H9 (cell line): Measurements from ENCODE around the gene ZBTB8A. TPM values are rescaled to one million over a fixed set of nuclear protein-coding genes. Genes with fewer than 3 reads are reported as not detected.
A peak's percentile ranks its signal among the peaks of the same experiment; 100 is the strongest.

Experiments used
- DNase-seq: peaks from one replicate; pipeline ENCODE4 v3.0.0-alpha.2; 2017
- H2AFZ ChIP-seq: one replicate; pipeline ENCODE4 v1.6.1; 2013; ENCODE audit warnings: mild to moderate bottlenecking, low read length, control low read depth, moderate library complexity
- H2AK5ac ChIP-seq: 2 replicates; pipeline ENCODE4 v1.6.1; 2013; ENCODE audit warnings: low read length, control low read depth, mixed read lengths; ENCODE audit not compliant: insufficient read length
- H2BK120ac ChIP-seq: one replicate; pipeline ENCODE4 v1.6.1; 2013; ENCODE audit warnings: low read depth, mild to moderate bottlenecking, low read length, control low read depth, inconsistent platforms; ENCODE audit not compliant: poor library complexity, severe bottlenecking
- H2BK12ac ChIP-seq: 2 replicates; pipeline ENCODE4 v1.6.1; 2013; ENCODE audit warnings: low read length, control low read depth, mixed read lengths, low read depth; ENCODE audit not compliant: insufficient read length
- H2BK15ac ChIP-seq: 2 replicates; pipeline ENCODE4 v1.6.1; 2013; ENCODE audit warnings: low read depth, low read length, control low read depth
- H2BK20ac ChIP-seq: one replicate; pipeline ENCODE4 v1.6.1; 2013; ENCODE audit warnings: low read depth, mild to moderate bottlenecking, low read length, control low read depth, inconsistent platforms; ENCODE audit not compliant: poor library complexity, severe bottlenecking
- H2BK5ac ChIP-seq: 2 replicates; pipeline ENCODE4 v1.6.1; 2013; ENCODE audit warnings: low read length, control low read depth, mixed read lengths; ENCODE audit not compliant: insufficient read length
- H3K14ac ChIP-seq: 2 replicates; pipeline ENCODE4 v1.6.1; 2013; ENCODE audit warnings: low read length, control low read depth; ENCODE audit not compliant: insufficient read depth
- H3K18ac ChIP-seq: 2 replicates; pipeline ENCODE4 v1.6.1; 2013; ENCODE audit warnings: low read depth, mild to moderate bottlenecking, mixed read lengths, low read length, control low read depth; ENCODE audit not compliant: insufficient read length
- H3K23ac ChIP-seq: 2 replicates; pipeline ENCODE4 v1.6.1; 2013; ENCODE audit warnings: low read length, control low read depth, mixed read lengths, low read depth; ENCODE audit not compliant: insufficient read length
- H3K23me2 ChIP-seq: 2 replicates; pipeline ENCODE4 v1.6.1; 2013; ENCODE audit warnings: low read depth, mild to moderate bottlenecking, mixed read lengths, low read length, control low read depth; ENCODE audit not compliant: insufficient read length, poor library complexity, severe bottlenecking
- H3K27ac ChIP-seq: 2 replicates; pipeline ENCODE4 v1.5.1; 2013; ENCODE audit warnings: low read length, control low read depth, mixed read lengths, low read depth; ENCODE audit not compliant: insufficient read length
- H3K27me3 ChIP-seq: 2 replicates; pipeline ENCODE4 v1.6.1; 2013; ENCODE audit warnings: low read length, control low read depth, inconsistent platforms; ENCODE audit not compliant: insufficient read depth
- H3K4ac ChIP-seq: 2 replicates; pipeline ENCODE4 v1.6.1; 2013; ENCODE audit warnings: low read depth, mild to moderate bottlenecking, control low read depth, inconsistent platforms, low read length, moderate library complexity
- H3K4me1 ChIP-seq: 2 replicates; pipeline ENCODE4 v1.6.1; 2013; ENCODE audit warnings: low read length, control low read depth, inconsistent platforms; ENCODE audit not compliant: insufficient read depth
- H3K4me2 ChIP-seq: 2 replicates; pipeline ENCODE4 v1.6.1; 2013; ENCODE audit warnings: low read length, control low read depth, mixed read lengths; ENCODE audit not compliant: insufficient read length, insufficient read depth
- H3K56ac ChIP-seq: 2 replicates; pipeline ENCODE4 v1.6.1; 2013; ENCODE audit warnings: low read depth, mild to moderate bottlenecking, mixed read lengths, low read length, control low read depth; ENCODE audit not compliant: insufficient read length
- H3K79me1 ChIP-seq: 2 replicates; pipeline ENCODE4 v1.6.1; 2013; ENCODE audit warnings: low read depth, mild to moderate bottlenecking, moderate library complexity, low read length, control low read depth, inconsistent platforms; ENCODE audit not compliant: insufficient read depth, poor library complexity, severe bottlenecking
- H3K79me2 ChIP-seq: 2 replicates; pipeline ENCODE4 v1.6.1; 2013; ENCODE audit warnings: low read length, control low read depth, inconsistent platforms; ENCODE audit not compliant: insufficient read depth
- H3K9ac ChIP-seq: 2 replicates; pipeline ENCODE4 v1.6.1; 2013; ENCODE audit warnings: low read length, control low read depth, mixed read lengths; ENCODE audit not compliant: insufficient read length; ENCODE audit errors: extremely low read depth
- H3K9me3 ChIP-seq: one replicate; pipeline ENCODE4 v1.6.1; 2013; ENCODE audit warnings: low read depth, low read length, inconsistent platforms; ENCODE audit not compliant: control insufficient read depth
- H3T11ph ChIP-seq: one replicate; pipeline ENCODE4 v1.6.1; 2013; ENCODE audit warnings: mild to moderate bottlenecking, low read length, control low read depth, inconsistent platforms
- H4K20me1 ChIP-seq: one replicate; pipeline ENCODE4 v1.6.1; 2013; ENCODE audit not compliant: control insufficient read depth, insufficient read length, insufficient read depth
- H4K5ac ChIP-seq: 2 replicates; pipeline ENCODE4 v1.6.1; 2013; ENCODE audit warnings: low read depth, mild to moderate bottlenecking, mixed read lengths, low read length, control low read depth; ENCODE audit not compliant: insufficient read length
- H4K8ac ChIP-seq: replicated peaks from 2 replicates; pipeline ENCODE4 v1.6.1; 2013; ENCODE audit warnings: low read length, control low read depth, mixed read lengths, low read depth; ENCODE audit not compliant: insufficient read length
- H4K91ac ChIP-seq: 2 replicates; pipeline ENCODE4 v1.6.1; 2013; ENCODE audit warnings: low read depth, mild to moderate bottlenecking, moderate library complexity, mixed read lengths, low read length, control low read depth; ENCODE audit not compliant: insufficient read length
- H3K27ac Mint-ChIP-seq, 3 experiments: 2 replicates in 2 of 3; 3 replicates in 1 of 3; pipeline ENCODE4 v1.8.0; 2020 to 2021; ENCODE audit warnings: mixed read lengths in 3 of 3, mild to moderate bottlenecking in 1 of 3, moderate library complexity in 1 of 3
- H3K27me3 Mint-ChIP-seq: 2 replicates; pipeline ENCODE4 v1.8.0; 2021; ENCODE audit warnings: low read depth, mild to moderate bottlenecking, moderate library complexity, mixed read lengths
- H3K36me3 Mint-ChIP-seq, 3 experiments: 2 replicates in 2 of 3; 3 replicates in 1 of 3; pipeline ENCODE4 v1.8.0; 2020 to 2021; ENCODE audit warnings: low read depth in 3 of 3, mixed read lengths in 3 of 3; ENCODE audit not compliant: insufficient read depth in 1 of 3
- H3K4me1 Mint-ChIP-seq, 2 experiments: 2 replicates each; pipeline ENCODE4 v1.8.0; 2020; ENCODE audit warnings: mixed read lengths in 2 of 2
- H3K4me3 Mint-ChIP-seq, 2 experiments: 2 replicates in 1 of 2; 3 replicates in 1 of 2; pipeline ENCODE4 v1.8.0; 2020 to 2021; ENCODE audit warnings: mild to moderate bottlenecking in 2 of 2, mixed read lengths in 2 of 2, moderate library complexity in 1 of 2
- H3K9me3 Mint-ChIP-seq, 2 experiments: 2 replicates in 1 of 2; 3 replicates in 1 of 2; pipeline ENCODE4 v1.8.0; 2020; ENCODE audit warnings: mild to moderate bottlenecking in 2 of 2, mixed read lengths in 2 of 2, moderate library complexity in 1 of 2
- WGBS: extraction: QIAGEN DNeasy Blood & Tissue Kit; methylation state at CpG from one replicate; pipeline ENCODE4 v1.1.7; 2013; ENCODE audit warnings: missing lambda C conversion rate, low lambda C conversion rate, mixed read lengths; ENCODE audit not compliant: insufficient read length; ENCODE audit errors: extremely low coverage; 5-methylcytosine and 5-hydroxymethylcytosine counted together
- total RNA-seq: library from RNA; stranded (reverse); gene quantifications from 2 replicates; pipeline ENCODE4 v1.2.1, GENCODE V29; 2021
- TF ChIP-seq, protein P1 (sequence below): fragments of 200-600 bp; sonication (generic); conservative IDR thresholded peaks from 3 replicates; pipeline ENCODE4 v1.8.0; 2021; ENCODE audit warnings: antibody characterized with exemption, mild to moderate bottlenecking

The ZBTB8A gene
- total RNA-seq, 1 experiment from 2014 or later: 11.3 TPM

- Histone ChIP-seq H4K91ac (no peak overlapping the region), H3K9me3 (no peaks in the 10 kb centered on the region), H2AFZ (no peak overlapping the region), H3K4me2 (no peak overlapping the region), H2BK12ac (no peak overlapping the region), H3K23ac (no peak overlapping the region), H3K23me2 (no peaks in the 10 kb centered on the region), H4K8ac (no peak overlapping the region), H3K79me1 (no peaks in the 10 kb centered on the region), H3K27me3 (no peaks in the 10 kb centered on the region), H2BK20ac (no peak overlapping the region), H3K79me2 (no peaks in the 10 kb centered on the region), H3K18ac (no peak overlapping the region), H3K14ac (no peak overlapping the region), H3T11ph (no peak overlapping the region), H3K9ac (no peak overlapping the region), H3K56ac (no peak overlapping the region), H2AK5ac (no peak overlapping the region), H3K4ac (no peak overlapping the region), H4K5ac (no peak overlapping the region), H2BK120ac (no peak overlapping the region), H2BK15ac (no peak overlapping the region), H3K27ac (no peak overlapping the region), H4K20me1 (no peaks in the 10 kb centered on the region), H2BK5ac (no peak overlapping the region), H3K4me1 (no peaks in the 10 kb centered on the region)
- H3K36me3 Mint-ChIP-seq: peaks cover 11 to 44% (median 34%) of the 10 kb centered on the region in 3 experiments; a peak in 6 of 7 replicates
- no peak for DNase-seq
- H3K27me3 Mint-ChIP-seq: no peaks in the 10 kb centered on the region
- 0 out of 4 replicates have a peak, but pooled peaks cover 0 to 2% of the 10 kb centered on the region in 2 experiments for H3K4me1 Mint-ChIP-seq
- WGBS: no CpG with 5 or more reads among the region's 3 CpGs
- H3K4me3 Mint-ChIP-seq: no peak overlapping the region
- TF ChIP-seq, protein P1, sequence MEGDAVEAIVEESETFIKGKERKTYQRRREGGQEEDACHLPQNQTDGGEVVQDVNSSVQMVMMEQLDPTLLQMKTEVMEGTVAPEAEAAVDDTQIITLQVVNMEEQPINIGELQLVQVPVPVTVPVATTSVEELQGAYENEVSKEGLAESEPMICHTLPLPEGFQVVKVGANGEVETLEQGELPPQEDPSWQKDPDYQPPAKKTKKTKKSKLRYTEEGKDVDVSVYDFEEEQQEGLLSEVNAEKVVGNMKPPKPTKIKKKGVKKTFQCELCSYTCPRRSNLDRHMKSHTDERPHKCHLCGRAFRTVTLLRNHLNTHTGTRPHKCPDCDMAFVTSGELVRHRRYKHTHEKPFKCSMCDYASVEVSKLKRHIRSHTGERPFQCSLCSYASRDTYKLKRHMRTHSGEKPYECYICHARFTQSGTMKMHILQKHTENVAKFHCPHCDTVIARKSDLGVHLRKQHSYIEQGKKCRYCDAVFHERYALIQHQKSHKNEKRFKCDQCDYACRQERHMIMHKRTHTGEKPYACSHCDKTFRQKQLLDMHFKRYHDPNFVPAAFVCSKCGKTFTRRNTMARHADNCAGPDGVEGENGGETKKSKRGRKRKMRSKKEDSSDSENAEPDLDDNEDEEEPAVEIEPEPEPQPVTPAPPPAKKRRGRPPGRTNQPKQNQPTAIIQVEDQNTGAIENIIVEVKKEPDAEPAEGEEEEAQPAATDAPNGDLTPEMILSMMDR: no peak
- H3K9me3 Mint-ChIP-seq: no peaks in the 10 kb centered on the region
- peak overlapping the region in 2 of 3 experiments; percentile 6 to 21; a peak in 4 of 7 replicates for H3K27ac Mint-ChIP-seq
These were observed 83.8 kb downstream of the ZBTB8A start for GRCh38 chr1:32622806-32623681.
